Dermis blood vessel endothelial cell (primary cell): ENCODE data around the gene NSF. TPM values are rescaled to one million over a fixed set of nuclear protein-coding genes. Genes with fewer than 3 reads are reported as not detected.

Source experiments
- DNase-seq: peaks from one replicate; pipeline ENCODE4 v3.0.0; 2010
- total RNA-seq: library from RNA; depleted of rRNA; stranded (reverse); fragments of >200 nt; gene quantifications from 2 replicates; pipeline ENCODE4 v1.2.3, GENCODE V29; 2014

The NSF gene
- total RNA-seq, 1 donor from 2014 or later: 40.2 TPM

DNA sequence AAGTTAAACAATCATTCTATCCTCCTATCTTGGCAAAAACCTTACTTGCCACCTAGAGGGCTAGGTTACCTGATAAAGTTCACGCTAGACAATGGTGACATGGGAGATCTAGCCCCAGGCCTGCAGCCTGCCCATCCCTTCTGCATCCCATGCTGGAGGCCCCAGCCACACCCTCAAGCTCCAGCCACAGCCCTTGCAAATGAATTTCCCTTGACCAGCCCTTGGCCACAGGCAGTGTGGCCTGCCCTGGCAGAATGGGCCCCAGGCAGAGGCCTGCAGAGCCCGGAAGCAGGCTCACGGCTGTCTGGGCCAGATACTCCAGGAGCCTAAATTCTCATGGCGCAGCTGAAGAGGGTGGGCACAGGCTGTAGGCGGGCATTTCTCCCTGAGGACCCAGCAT is 213.1 kb downstream of the NSF start:
- no peak for DNase-seq

DNA sequence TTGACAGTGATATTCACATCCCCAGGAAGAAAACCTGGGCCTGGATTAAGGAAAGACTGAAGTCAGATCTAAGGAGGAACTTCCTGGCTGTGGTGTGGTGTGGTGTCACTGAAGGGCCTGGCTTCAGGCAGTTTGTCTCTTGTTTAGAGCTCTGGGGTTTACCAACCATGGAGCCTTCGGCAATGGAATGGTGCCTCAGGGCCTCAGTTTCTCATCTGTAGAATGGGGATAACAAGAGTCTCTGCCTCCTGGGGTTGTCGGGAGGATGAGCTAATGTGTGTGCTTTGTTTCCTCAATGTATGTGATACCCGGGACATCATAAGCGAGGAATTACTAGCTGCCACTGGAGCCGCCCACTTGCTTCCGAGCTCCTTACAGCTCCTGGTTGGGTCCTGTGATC is 215.3 kb downstream of the NSF start:
- DNase-seq: no peak

Other genes starting within 250 kb of the NSF start
- gene ARL17B, start 228.9 kb upstream of the NSF start, total RNA-seq: 12.7 and 13.1 TPM in 2 replicates
- 3.0 and 5.1 TPM in 2 replicates for gene LRRC37A2, start 78.2 kb upstream of the NSF start, total RNA-seq
- 3.4 and 4.9 TPM in 2 replicates for gene ARL17A, start 11.0 kb upstream of the NSF start, total RNA-seq
- 0.65 and 0.85 TPM in 2 replicates for gene WNT3, start 228.0 kb downstream of the NSF start, total RNA-seq